ENCODE measurements around the gene RBKS. TPM values are rescaled to one million over a fixed set of nuclear protein-coding genes. Genes with fewer than 3 reads are reported as not detected.
"Not testable (repeated sequence)": the region's sequence is repeated elsewhere in the genome, so short reads cannot be mapped to it uniquely, and the experiment has no call there.

Gene RBKS
- total and polyA plus RNA-seq, 2 of the 8 experiments (the other 6 are each of a cell fraction or from before 2014, with no cell fraction given), result 1.1 to 1.5 TPM

- H3K27ac ChIP-seq (ENCODE audit: low read depth, low read length); H3K4me2 ChIP-seq (ENCODE audit: insufficient read depth in 1 of 2, low read depth in 2 of 2, low read length in 2 of 2); H4K5ac ChIP-seq (ENCODE audit: insufficient read length, low read depth, low read length); H3K56ac ChIP-seq (replicated peaks; ENCODE audit: insufficient read length, low read depth, low read length); H4K20me1 ChIP-seq (replicated peaks in 1 of 2; ENCODE audit: control insufficient read depth in 1 of 2, insufficient read depth in 2 of 2, low read length in 2 of 2); DNase-seq (ENCODE audit: low read depth in 1 of 2, low spot score in 2 of 2); H3K23me2 ChIP-seq (ENCODE audit: low read depth, low read length); H4K91ac ChIP-seq (replicated peaks; ENCODE audit: insufficient read length, low read length); H3K79me2 ChIP-seq (ENCODE audit: control insufficient read depth in 1 of 2, insufficient read depth in 2 of 2, low read length in 2 of 2); H2BK120ac ChIP-seq (replicated peaks; ENCODE audit: low read depth, low read length); H3K14ac ChIP-seq (ENCODE audit: insufficient read length); H2BK20ac ChIP-seq (ENCODE audit: low read length); H2BK12ac ChIP-seq (ENCODE audit: low read depth, low read length); H3K23ac ChIP-seq (ENCODE audit: insufficient read length); H2BK15ac ChIP-seq (ENCODE audit: low read length); H3K9ac ChIP-seq (replicated peaks in 1 of 4; ENCODE audit: extremely low read depth in 1 of 4, low read depth in 3 of 4, low read length in 3 of 4); H2BK5ac ChIP-seq (ENCODE audit: low read depth, low read length); FAIRE-seq; H4K8ac ChIP-seq (ENCODE audit: extremely low read depth, insufficient read depth, low read length); H3K79me1 ChIP-seq (ENCODE audit: low read depth, low read length); H3K4me1 ChIP-seq (replicated peaks in 1 of 4; ENCODE audit: control insufficient read depth in 3 of 4, insufficient read depth in 4 of 4, low read length in 3 of 4); H2AFZ ChIP-seq (ENCODE audit: low read length); H3K18ac ChIP-seq (ENCODE audit: extremely low read depth, low read length); H3K27me3 ChIP-seq (replicated peaks in 1 of 4; ENCODE audit: control insufficient read depth in 3 of 4, extremely low read depth in 1 of 4, insufficient read depth in 3 of 4, low read length in 3 of 4); H3K36me3 ChIP-seq (ENCODE audit: control insufficient read depth in 2 of 4, insufficient read depth in 4 of 4, low read length in 3 of 4); H2AK5ac ChIP-seq (ENCODE audit: low read depth, low read length); H3K9me3 ChIP-seq (ENCODE audit: insufficient read depth in 2 of 2, low read depth in 1 of 2, low read length in 1 of 2); H3K4ac ChIP-seq (replicated peaks; ENCODE audit: insufficient read length, low read depth, low read length); H3K4me3 ChIP-seq (ENCODE audit: extremely low read depth in 1 of 4, insufficient read depth in 2 of 4, low read depth in 3 of 4, low read length in 4 of 4): not testable (repeated sequence)
- POLR2A ChIA-PET (ENCODE audit: partially characterized antibody), result interaction anchor here (1.2 kb wide), 1 partner anchor 16 kb away, joined by 3 read pairs; no protein-coding TSS in a partner anchor
- CTCF ChIA-PET (ENCODE audit: partially characterized antibody), result interaction anchor here (2.1 kb wide), 1 partner anchor 22 kb away, joined by 11 read pairs; no protein-coding TSS in a partner anchor
These were observed 144.7 kb downstream of the RBKS start for GRCh38 chr2:27745494-27745893.

Measured in H1 (cell line).